Breast epithelium (tissue), 4 donors: ENCODE results near the gene KRT78. TPM values are rescaled to one million over a fixed set of nuclear protein-coding genes. Genes with fewer than 3 reads are reported as not detected.
"Not testable (repeated sequence)": the region's sequence is repeated elsewhere in the genome, so short reads cannot be mapped to it uniquely, and the experiment has no call there.

Experiments used
- DNase-seq, 2 donors: peaks; one replicate each; pipeline ENCODE4 v3.0.0-alpha.2; 2019; ENCODE audit warnings: low spot score in 2 of 2
- H3K27ac ChIP-seq, 2 donors: fragments of 200-600 bp; sonication (generic) in 1 of 2; one replicate each; pipeline ENCODE4 v1.5.1; 2016 to 2019; ENCODE audit warnings: mild to moderate bottlenecking in 1 of 2
- H3K27me3 ChIP-seq, 2 donors: fragments of 200-600 bp; sonication (generic) in 1 of 2; one replicate each; pipeline versions ENCODE4 v1.5.1 to v1.6.0; 2017 to 2019; ENCODE audit warnings: control low read depth in 1 of 2, mild to moderate bottlenecking in 1 of 2
- H3K36me3 ChIP-seq: fragments of 200-600 bp; one replicate; pipeline ENCODE4 v1.5.1; 2019
- H3K4me1 ChIP-seq, 2 donors: fragments of 200-600 bp; sonication (generic); one replicate each; pipeline ENCODE4 v1.5.1; 2016 to 2019; ENCODE audit warnings: control low read depth in 1 of 2
- H3K4me3 ChIP-seq, 3 donors: fragments of 200-600 bp; sonication (generic); 1 replicate in 2 of 3; 2 replicates in 1 of 3; pipeline ENCODE4 v1.5.1; 2016 to 2019; ENCODE audit warnings: mild to moderate bottlenecking in 3 of 3, moderate library complexity in 2 of 3
- H3K9me3 ChIP-seq, 2 donors: fragments of 200-600 bp; sonication (generic) in 1 of 2; one replicate each; pipeline ENCODE4 v1.5.1; 2016 to 2019; ENCODE audit warnings: control low read depth in 1 of 2
- CTCF ChIP-seq, 3 donors: fragments of 450-650 bp; IDR thresholded peaks; one replicate each; pipeline ENCODE4 v1.5.1; 2016 to 2017; ENCODE audit warnings: antibody characterized with exemption in 3 of 3, mild to moderate bottlenecking in 3 of 3, moderate library complexity in 3 of 3
- POLR2A ChIP-seq: fragments of 450-650 bp; IDR thresholded peaks from one replicate; pipeline ENCODE4 v1.6.1; 2016; ENCODE audit warnings: antibody characterized with exemption, mild to moderate bottlenecking, moderate library complexity
- POLR2AphosphoS5 ChIP-seq, 3 donors: sonication (generic); formaldehyde crosslinking; IDR thresholded peaks; one replicate each; pipeline ENCODE4 v1.6.1; 2017; ENCODE audit warnings: antibody characterized with exemption in 3 of 3
- intact Hi-C: fragments of 100-400 bp; cut with DNase I; formaldehyde crosslinking; loops from one replicate; pipeline ENCODE4 v1.15.1; 2023; ENCODE audit warnings: low total_unique reads
- total RNA-seq, 3 donors: library from RNA; depleted of rRNA; stranded (reverse); fragments of >200 nt; gene quantifications; one replicate each; pipeline ENCODE4 v1.1.0, GENCODE V29; 2016

KRT78 gene
- total RNA-seq, 3 donors from 2014 or later = 2.0 TPM; not detected in 2

- no peaks in the 10 kb centered on the region for H3K4me1 ChIP-seq
- H3K27ac ChIP-seq = no peak overlapping the region
- H3K4me3 ChIP-seq = no peak overlapping the region
- intact Hi-C loops = no loop called here
- no peaks in the 10 kb centered on the region for H3K9me3 ChIP-seq
- no peak for TF ChIP-seq POLR2AphosphoS5 (IDR thresholded peaks at IDR 0.05)
- no peak for TF ChIP-seq CTCF (IDR thresholded peaks at IDR 0.05)
- TF ChIP-seq POLR2A = no peak
- DNase-seq = no peak
- no peaks in the 10 kb centered on the region for H3K27me3 ChIP-seq
- H3K36me3 ChIP-seq = no peaks in the 10 kb centered on the region
Observed at GRCh38 chr12:52891044-52891443, 42.2 kb upstream of the KRT78 start.

- no peak overlapping the region for H3K27ac ChIP-seq
- H3K4me1 ChIP-seq = no peaks in the 10 kb centered on the region
- no peaks in the 10 kb centered on the region for H3K27me3 ChIP-seq
- no peak overlapping the region for H3K4me3 ChIP-seq
- no peak for DNase-seq
- intact Hi-C loops = no loop called here
- no peaks in the 10 kb centered on the region for H3K36me3 ChIP-seq
- no peaks in the 10 kb centered on the region for H3K9me3 ChIP-seq
- TF ChIP-seq CTCF (IDR thresholded peaks at IDR 0.05) (no peak), POLR2A (no peak), POLR2AphosphoS5 (IDR thresholded peaks at IDR 0.05) (no peak)
Observed at GRCh38 chr12:52890417-52890816, 41.6 kb upstream of the KRT78 start.

GRCh38 chr12:52884526-52885293 lies 35.9 kb upstream of the KRT78 start:
- Histone ChIP-seq H3K4me3 (no peak overlapping the region), H3K36me3 (no peaks in the 10 kb centered on the region), H3K27me3 (no peaks in the 10 kb centered on the region), H3K4me1 (peaks cover 0 to under 1% of the 10 kb centered on the region in 2 donors), H3K27ac (no peak overlapping the region), H3K9me3 (no peaks in the 10 kb centered on the region)
- no peak for TF ChIP-seq POLR2A
- TF ChIP-seq CTCF (IDR thresholded peaks at IDR 0.05) = peak; percentile 92 to 97 (median 96)
- intact Hi-C loops = loop anchor here (5.0 kb wide), 1 partner anchor 98 kb away; no protein-coding TSS in a partner anchor
- DNase-seq = peak; percentile 74 to 82

GRCh38 chr12:52880499-52880898 lies 31.7 kb upstream of the KRT78 start:
- H3K27me3 ChIP-seq, H3K4me1 ChIP-seq, DNase-seq, H3K36me3 ChIP-seq, H3K27ac ChIP-seq, H3K9me3 ChIP-seq, H3K4me3 ChIP-seq: not testable (repeated sequence)
- intact Hi-C loops = loop anchor here (5.0 kb wide), 1 partner anchor 102 kb away; no protein-coding TSS in a partner anchor

GRCh38 chr12:52879394-52880351 lies 30.9 kb upstream of the KRT78 start:
- Histone ChIP-seq H3K36me3 (no peaks in the 10 kb centered on the region), H3K9me3 (no peaks in the 10 kb centered on the region), H3K27me3 (no peaks in the 10 kb centered on the region), H3K27ac (peak overlapping the region; percentile 82 to 88), H3K4me1 (peaks cover 7 to 11% of the 10 kb centered on the region in 2 donors), H3K4me3 (peak overlapping the region; percentile 6 to 52 (median 33))
- intact Hi-C loops = loop anchor here (5.0 to 10.0 kb wide), 3 partner anchors 103 to 515 kb away; partner anchors contain the start of gene KRT85
- peak; percentile 84 to 86 for DNase-seq
- TF ChIP-seq POLR2A (no peak), CTCF (IDR thresholded peaks at IDR 0.05) (peak; percentile 78 to 89 (median 87)), POLR2AphosphoS5 (IDR thresholded peaks at IDR 0.05) (peak in 2 of 3 donors; percentile 4 to 22)
